Suprapubic skin (tissue), 4 donors: ENCODE results near the gene RNF212. TPM values are rescaled to one million over a fixed set of nuclear protein-coding genes. Genes with fewer than 3 reads are reported as not detected.

ENCODE experiments used
- DNase-seq, 2 donors: peaks; one replicate each; pipeline ENCODE4 v3.0.0-alpha.2; 2019; ENCODE audit warnings: low spot score in 2 of 2
- H3K27ac ChIP-seq: fragments of 200-600 bp; sonication (generic); one replicate; pipeline ENCODE4 v1.5.1; 2019
- H3K27me3 ChIP-seq: fragments of 200-600 bp; sonication (generic); one replicate; pipeline ENCODE4 v1.5.1; 2019
- H3K36me3 ChIP-seq: fragments of 200-600 bp; sonication (generic); one replicate; pipeline ENCODE4 v1.5.1; 2019
- H3K4me1 ChIP-seq: fragments of 200-600 bp; sonication (generic); one replicate; pipeline ENCODE4 v1.5.1; 2019
- H3K4me3 ChIP-seq: fragments of 200-600 bp; sonication (generic); one replicate; pipeline ENCODE4 v1.5.1; 2019; ENCODE audit warnings: mild to moderate bottlenecking
- H3K9me3 ChIP-seq: fragments of 200-600 bp; sonication (generic); one replicate; pipeline ENCODE4 v1.5.1; 2019
- EP300 ChIP-seq: sonication (generic); formaldehyde crosslinking; IDR thresholded peaks from one replicate; pipeline ENCODE4 v1.6.1; 2017; ENCODE audit warnings: antibody characterized with exemption
- POLR2A ChIP-seq, 2 donors: fragments of 450-650 bp; IDR thresholded peaks; one replicate each; pipeline ENCODE4 v1.6.1; 2017; ENCODE audit warnings: antibody characterized with exemption in 2 of 2, mild to moderate bottlenecking in 2 of 2, moderate library complexity in 2 of 2
- POLR2AphosphoS5 ChIP-seq, 3 donors: sonication (generic); formaldehyde crosslinking; IDR thresholded peaks; one replicate each; pipeline ENCODE4 v1.6.1; 2017; ENCODE audit warnings: antibody characterized with exemption in 3 of 3
- WGBS: methylation state at CpG from one replicate; pipeline ENCODE4 v1.1.5; 2018; 5-methylcytosine and 5-hydroxymethylcytosine counted together
- total RNA-seq, 4 donors: library from RNA; depleted of rRNA; stranded (reverse); fragments of >200 nt; gene quantifications; one replicate each; pipeline ENCODE4 v1.1.0, GENCODE V29; 2016
- TF ChIP-seq, protein P1 (sequence below), 2 donors: fragments of 200-600 bp in 1 of 2; fragments of 450-650 bp in 1 of 2; sonication (generic) in 1 of 2; IDR thresholded peaks; one replicate each; pipeline ENCODE4 v1.5.1; 2016 to 2019; ENCODE audit warnings: antibody characterized with exemption in 2 of 2, mild to moderate bottlenecking in 1 of 2, moderate library complexity in 1 of 2

RNF212 gene
- total RNA-seq, 4 donors from 2014 or later, result 2.4 to 16.5 (median 4.4) TPM

DNA sequence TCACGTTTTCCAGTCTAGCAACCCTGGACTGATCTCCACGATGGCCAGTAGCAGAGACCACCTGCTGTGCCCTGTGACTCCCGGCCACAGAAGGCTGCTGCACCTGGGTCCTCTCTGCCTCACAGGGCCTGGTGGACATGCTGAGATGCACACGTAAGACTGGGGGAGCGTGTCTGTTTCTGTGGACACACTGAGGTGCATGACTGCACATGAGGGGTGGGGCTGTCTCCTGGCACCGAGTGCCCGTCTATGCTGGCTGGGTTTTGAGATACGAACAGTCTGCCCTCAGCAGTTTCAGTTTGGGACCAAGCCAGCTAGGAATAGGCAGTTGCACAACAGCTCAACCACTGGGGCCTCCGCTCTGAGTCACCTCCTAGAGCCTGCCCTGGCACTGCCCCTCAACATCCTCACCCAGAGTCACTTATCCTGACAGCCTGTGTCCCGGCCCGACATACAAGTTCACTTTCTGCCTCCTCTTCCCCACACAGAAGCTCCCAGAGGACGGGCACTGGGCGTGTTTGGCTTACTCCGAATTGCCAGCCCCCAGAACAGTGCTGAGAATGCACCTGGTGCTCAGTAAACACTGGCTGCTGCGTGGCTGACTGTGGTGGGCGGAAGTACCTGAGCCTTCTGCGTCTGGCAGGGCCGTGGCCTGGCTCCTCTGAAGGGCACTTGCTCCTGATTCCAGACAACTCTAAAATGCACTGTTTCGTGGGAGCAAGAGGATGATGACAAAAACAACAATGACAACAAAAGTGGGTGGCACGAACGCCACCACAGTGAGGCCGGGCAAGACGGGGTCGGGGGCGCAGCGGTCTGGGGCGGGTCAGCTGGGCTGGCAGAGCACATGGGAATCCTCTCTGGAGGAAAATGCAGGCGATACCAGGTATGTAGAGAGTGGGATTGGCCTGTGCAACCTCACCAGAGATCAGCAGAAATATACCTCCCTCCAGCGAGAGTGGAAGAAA lies 30.9 kb downstream of the RNF212 start:
- peaks cover 20% of the 10 kb centered on the region for H3K27me3 ChIP-seq
- H3K4me1 ChIP-seq, result peaks cover 19% of the 10 kb centered on the region
- 58% methylated on average over 28 of the region's 29 CpGs for WGBS
- DNase-seq, result peak; percentile 84 to 88
- no peak overlapping the region for H3K4me3 ChIP-seq
- no peak overlapping the region for H3K27ac ChIP-seq
- H3K36me3 ChIP-seq, result no peaks in the 10 kb centered on the region
- H3K9me3 ChIP-seq, result no peaks in the 10 kb centered on the region
- TF ChIP-seq POLR2AphosphoS5 (IDR thresholded peaks at IDR 0.05), result peak in 1 of 3 donors; percentile 14
- TF ChIP-seq, protein P1, sequence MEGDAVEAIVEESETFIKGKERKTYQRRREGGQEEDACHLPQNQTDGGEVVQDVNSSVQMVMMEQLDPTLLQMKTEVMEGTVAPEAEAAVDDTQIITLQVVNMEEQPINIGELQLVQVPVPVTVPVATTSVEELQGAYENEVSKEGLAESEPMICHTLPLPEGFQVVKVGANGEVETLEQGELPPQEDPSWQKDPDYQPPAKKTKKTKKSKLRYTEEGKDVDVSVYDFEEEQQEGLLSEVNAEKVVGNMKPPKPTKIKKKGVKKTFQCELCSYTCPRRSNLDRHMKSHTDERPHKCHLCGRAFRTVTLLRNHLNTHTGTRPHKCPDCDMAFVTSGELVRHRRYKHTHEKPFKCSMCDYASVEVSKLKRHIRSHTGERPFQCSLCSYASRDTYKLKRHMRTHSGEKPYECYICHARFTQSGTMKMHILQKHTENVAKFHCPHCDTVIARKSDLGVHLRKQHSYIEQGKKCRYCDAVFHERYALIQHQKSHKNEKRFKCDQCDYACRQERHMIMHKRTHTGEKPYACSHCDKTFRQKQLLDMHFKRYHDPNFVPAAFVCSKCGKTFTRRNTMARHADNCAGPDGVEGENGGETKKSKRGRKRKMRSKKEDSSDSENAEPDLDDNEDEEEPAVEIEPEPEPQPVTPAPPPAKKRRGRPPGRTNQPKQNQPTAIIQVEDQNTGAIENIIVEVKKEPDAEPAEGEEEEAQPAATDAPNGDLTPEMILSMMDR (IDR thresholded peaks at IDR 0.05), result no peak
- no peak for TF ChIP-seq EP300
- no peak for TF ChIP-seq POLR2A (IDR thresholded peaks at IDR 0.05)

DNA sequence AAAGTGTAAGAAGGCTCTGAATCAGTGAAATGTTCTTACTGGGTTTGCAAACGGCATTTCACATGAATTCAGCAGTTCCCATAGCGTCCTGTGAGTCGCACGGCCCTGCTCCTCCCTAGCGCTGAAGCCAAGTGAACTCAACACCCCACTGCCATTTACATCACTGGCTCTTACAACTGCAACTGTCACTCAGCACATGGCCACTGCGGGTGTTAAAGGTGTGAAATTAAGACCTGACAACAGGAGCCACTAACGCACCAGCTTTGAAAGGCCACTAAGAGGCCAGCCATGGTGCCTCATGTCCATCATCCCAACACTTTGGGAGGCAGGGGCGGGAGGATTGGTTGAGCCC lies 31.7 kb downstream of the RNF212 start:
- no peaks in the 10 kb centered on the region for H3K9me3 ChIP-seq
- H3K27ac ChIP-seq, result no peak overlapping the region
- DNase-seq, result peak in 1 of 2 donors; percentile 44
- WGBS, result 67% methylated on average over 8 of the region's 8 CpGs
- no peaks in the 10 kb centered on the region for H3K36me3 ChIP-seq
- peaks cover 19% of the 10 kb centered on the region for H3K4me1 ChIP-seq
- TF ChIP-seq EP300 (no peak), POLR2A (IDR thresholded peaks at IDR 0.05) (no peak), POLR2AphosphoS5 (IDR thresholded peaks at IDR 0.05) (no peak)
- TF ChIP-seq, protein P1 (IDR thresholded peaks at IDR 0.05), result no peak
- no peak overlapping the region for H3K4me3 ChIP-seq
- H3K27me3 ChIP-seq, result peaks cover 20% of the 10 kb centered on the region

DNA sequence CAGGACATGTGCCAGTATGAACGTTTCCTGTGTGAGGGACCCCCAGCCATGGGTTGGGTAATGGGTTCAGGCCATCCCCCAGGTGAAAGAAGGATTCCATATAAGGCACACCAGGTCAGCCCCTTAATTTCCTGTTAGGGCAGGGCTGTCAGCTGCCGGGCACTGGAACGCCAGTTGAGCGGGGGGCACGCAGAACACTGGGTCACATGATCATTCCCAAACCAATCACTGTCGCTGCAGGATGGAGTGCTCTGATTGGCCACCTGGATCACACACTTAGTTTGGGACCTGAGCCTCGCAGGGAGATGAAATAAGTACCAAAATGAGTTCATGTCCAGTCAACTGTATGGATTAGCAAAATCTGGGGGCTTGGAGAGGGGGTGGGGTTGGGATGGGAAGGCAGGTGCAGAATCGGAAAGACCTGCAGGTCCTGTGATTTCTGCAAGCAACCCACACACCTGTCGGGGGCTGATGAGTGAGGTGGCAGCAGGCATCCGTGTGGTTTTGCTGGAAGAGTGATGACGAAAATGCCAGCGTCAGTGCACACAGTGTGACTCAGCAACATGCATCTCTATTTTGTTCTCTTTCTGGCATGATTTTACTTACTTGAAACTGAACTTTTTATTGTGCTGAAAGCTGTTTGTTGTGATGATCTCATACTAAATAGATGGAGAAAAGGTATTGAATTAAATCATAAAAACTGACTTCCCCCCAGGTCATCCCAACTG lies 32.2 kb downstream of the RNF212 start:
- Histone ChIP-seq H3K27ac (no peak overlapping the region), H3K36me3 (no peaks in the 10 kb centered on the region), H3K9me3 (no peaks in the 10 kb centered on the region), H3K4me1 (peaks cover 19% of the 10 kb centered on the region), H3K27me3 (peaks cover 20% of the 10 kb centered on the region), H3K4me3 (no peak overlapping the region)
- TF ChIP-seq EP300 (no peak), POLR2AphosphoS5 (IDR thresholded peaks at IDR 0.05) (no peak), POLR2A (IDR thresholded peaks at IDR 0.05) (no peak)
- TF ChIP-seq, protein P1 (IDR thresholded peaks at IDR 0.05), result no peak
- 50% methylated on average over 12 of the region's 12 CpGs for WGBS
- peak in 1 of 2 donors; percentile 62 for DNase-seq

DNA sequence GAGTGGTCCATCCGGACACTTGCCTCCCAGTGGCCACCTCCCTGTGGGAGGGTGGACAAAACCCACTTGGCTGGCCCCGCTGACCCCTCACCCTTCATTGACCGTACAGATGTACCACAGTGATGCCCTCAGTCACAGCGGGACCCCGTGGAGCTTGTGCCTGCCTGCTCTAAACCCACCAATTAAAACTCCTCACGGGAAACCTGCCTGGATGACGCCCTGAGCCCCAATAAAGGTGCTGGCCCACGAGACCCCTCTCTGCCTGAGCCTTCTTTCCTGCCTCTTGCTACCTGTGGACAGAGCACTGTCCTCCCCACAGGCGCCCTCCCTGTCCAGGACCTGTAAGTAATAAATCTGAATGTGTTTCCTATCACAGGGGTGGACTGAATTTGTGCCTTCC lies 32.9 kb downstream of the RNF212 start:
- no peaks in the 10 kb centered on the region for H3K36me3 ChIP-seq
- peak in 1 of 2 donors; percentile 76 for DNase-seq
- peaks cover 17% of the 10 kb centered on the region for H3K27me3 ChIP-seq
- H3K4me3 ChIP-seq, result no peak overlapping the region
- WGBS, result 89% methylated on average over 4 of the region's 9 CpGs
- H3K4me1 ChIP-seq, result peaks cover 20% of the 10 kb centered on the region
- no peak overlapping the region for H3K27ac ChIP-seq
- H3K9me3 ChIP-seq, result no peaks in the 10 kb centered on the region
- TF ChIP-seq EP300 (no peak), POLR2A (IDR thresholded peaks at IDR 0.05) (no peak), POLR2AphosphoS5 (IDR thresholded peaks at IDR 0.05) (no peak)
- TF ChIP-seq, protein P1 (IDR thresholded peaks at IDR 0.05), result no peak
